GM23338 (cell line): Measurements from ENCODE around the gene MYO15B. TPM values are rescaled to one million over a fixed set of nuclear protein-coding genes. Genes with fewer than 3 reads are reported as not detected.
"Not testable (repeated sequence)": the region's sequence is repeated elsewhere in the genome, so short reads cannot be mapped to it uniquely, and the experiment has no call there.

Experiments
- ATAC-seq: fragments of 200-7000 bp; cut with Tn5 transposase; 3 replicates; pipeline ENCODE4 v1.9.1; 2020
- DNase-seq: peaks from one replicate; pipeline ENCODE4 v3.0.0-alpha.2; 2015; ENCODE audit warnings: low spot score
- H2AFZ ChIP-seq: fragments of 200-600 bp; sonication (generic); 2 replicates; pipeline ENCODE4 v1.8.0; 2016; ENCODE audit warnings: antibody characterized with exemption, mild to moderate bottlenecking, moderate library complexity
- H3F3A ChIP-seq: fragments of 200-600 bp; sonication (generic); replicated peaks from 2 replicates; pipeline ENCODE4 v1.8.0; 2017; ENCODE audit warnings: antibody characterized with exemption, mixed run types, low read depth
- H3K27ac ChIP-seq: fragments of 200-600 bp; sonication (generic); 2 replicates; pipeline ENCODE4 v1.6.1; 2016; ENCODE audit warnings: low read depth
- H3K27me3 ChIP-seq: fragments of 200-600 bp; sonication (generic); 2 replicates; pipeline ENCODE4 v1.8.0; 2016; ENCODE audit warnings: mild to moderate bottlenecking, mixed run types, moderate library complexity; ENCODE audit not compliant: insufficient read depth
- H3K36me3 ChIP-seq: fragments of 200-600 bp; sonication (generic); 2 replicates; pipeline ENCODE4 v1.8.0; 2016; ENCODE audit warnings: mild to moderate bottlenecking; ENCODE audit not compliant: insufficient read depth
- H3K4me1 ChIP-seq: fragments of 200-600 bp; sonication (generic); 2 replicates; pipeline ENCODE4 v1.8.0; 2016; ENCODE audit warnings: mild to moderate bottlenecking, moderate library complexity; ENCODE audit not compliant: insufficient read depth
- H3K4me2 ChIP-seq: fragments of 200-600 bp; sonication (generic); 2 replicates; pipeline ENCODE4 v1.7.1; 2017; ENCODE audit warnings: mixed run types
- H3K4me3 ChIP-seq: fragments of 200-600 bp; sonication (generic); 2 replicates; pipeline ENCODE4 v1.6.1; 2016; ENCODE audit warnings: mixed run types
- H3K79me2 ChIP-seq: fragments of 200-600 bp; sonication (generic); replicated peaks from 2 replicates; pipeline ENCODE4 v1.8.0; 2017; ENCODE audit warnings: mild to moderate bottlenecking; ENCODE audit not compliant: insufficient read depth
- H3K9me2 ChIP-seq: fragments of 200-600 bp; sonication (generic); 2 replicates; pipeline ENCODE4 v1.8.0; 2017; ENCODE audit not compliant: insufficient read depth
- H4K20me1 ChIP-seq: fragments of 200-600 bp; sonication (generic); replicated peaks from 2 replicates; pipeline ENCODE4 v1.8.0; 2017; ENCODE audit warnings: mild to moderate bottlenecking; ENCODE audit not compliant: insufficient read depth
- H3K27ac Mint-ChIP-seq: 2 replicates; pipeline ENCODE4 v1.8.0; 2020; ENCODE audit warnings: inconsistent platforms, mild to moderate bottlenecking, moderate library complexity, mixed read lengths
- H3K27me3 Mint-ChIP-seq: 3 replicates; pipeline ENCODE4 v1.8.0; 2022; ENCODE audit warnings: low read depth, mild to moderate bottlenecking, moderate library complexity, mixed read lengths, inconsistent platforms; ENCODE audit not compliant: insufficient read depth, poor library complexity
- H3K36me3 Mint-ChIP-seq: 3 replicates; pipeline ENCODE4 v1.8.0; 2021; ENCODE audit warnings: low read depth, mild to moderate bottlenecking, inconsistent platforms, moderate library complexity, mixed read lengths
- H3K4me1 Mint-ChIP-seq: 3 replicates; pipeline ENCODE4 v1.8.0; 2020; ENCODE audit warnings: mild to moderate bottlenecking, inconsistent platforms, mixed read lengths
- H3K4me3 Mint-ChIP-seq: 3 replicates; pipeline ENCODE4 v1.8.0; 2021; ENCODE audit warnings: moderate library complexity, mild to moderate bottlenecking, inconsistent platforms, mixed read lengths
- H3K9me3 Mint-ChIP-seq: 3 replicates; pipeline ENCODE4 v1.8.0; 2020; ENCODE audit warnings: moderate library complexity, mild to moderate bottlenecking, inconsistent platforms, mixed read lengths
- STAT1 ChIP-seq: IDR thresholded peaks from one replicate; pipeline ENCODE4 v1.6.1; 2016; ENCODE audit warnings: antibody characterized with exemption; ENCODE audit not compliant: unreplicated experiment
- ZNF331 ChIP-seq: fragments of 250-450 bp; sonication (Bioruptor Pico); IDR thresholded peaks from 2 replicates; pipeline ENCODE4 v1.5.0; 2020; ENCODE audit warnings: low read depth, mild to moderate bottlenecking, moderate library complexity
- ZNF462 ChIP-seq: fragments of 250-450 bp; sonication (Bioruptor Pico); IDR thresholded peaks from 2 replicates; pipeline ENCODE4 v1.5.0; 2020; ENCODE audit warnings: mild to moderate bottlenecking, moderate library complexity
- polyA plus RNA-seq: library from polyadenylated mRNA; unstranded; fragments of >200 nt; fragmentation: Nextera tagmentation; extraction: Ambion mirVana; gene quantifications from 2 replicates; pipeline ENCODE4 v1.2.1, GENCODE V29; 2016
- total RNA-seq: library from RNA; depleted of rRNA; stranded (reverse); fragments of >200 nt; shearing (Covaris generic); gene quantifications from 2 replicates; pipeline ENCODE4 v1.2.3, GENCODE V29; 2014

Gene MYO15B
- total and polyA plus RNA-seq, 2 experiments from 2014 or later = 6.6 to 12.4 TPM

GRCh38 chr17:75576661-75577060, 10.9 kb upstream of the MYO15B start (continued):
- TF ChIP-seq ZNF462 (no peak), STAT1 (no peak), ZNF331 (CRISPR knock-in tag) (no peak)

GRCh38 chr17:75581121-75581725, 6.4 kb upstream of the MYO15B start:
- H2AFZ ChIP-seq = peak overlapping the region; percentile 38
- H3K9me2 ChIP-seq, ATAC-seq, H3K27ac Mint-ChIP-seq, H3F3A ChIP-seq, H3K79me2 ChIP-seq, H4K20me1 ChIP-seq, H3K36me3 ChIP-seq, H3K4me1 ChIP-seq, H3K4me1 Mint-ChIP-seq, H3K4me2 ChIP-seq, H3K27me3 ChIP-seq, H3K27me3 Mint-ChIP-seq, DNase-seq, H3K27ac ChIP-seq, H3K4me3 Mint-ChIP-seq, H3K4me3 ChIP-seq, H3K36me3 Mint-ChIP-seq: not testable (repeated sequence)
- peaks cover 17% of the 10 kb centered on the region for H3K9me3 Mint-ChIP-seq

GRCh38 chr17:75583197-75583596, 4.4 kb upstream of the MYO15B start:
- H3K4me2 ChIP-seq, H3K4me3 Mint-ChIP-seq, H3K27me3 ChIP-seq, H3K9me2 ChIP-seq, H3K36me3 ChIP-seq, H4K20me1 ChIP-seq, H3K27ac ChIP-seq, H3K4me3 ChIP-seq, H3K36me3 Mint-ChIP-seq, H3K79me2 ChIP-seq, H2AFZ ChIP-seq, H3K4me1 Mint-ChIP-seq, H3K4me1 ChIP-seq, ATAC-seq, H3K27ac Mint-ChIP-seq, DNase-seq, H3F3A ChIP-seq: not testable (repeated sequence)
- Mint-ChIP-seq H3K9me3 (peaks cover 17% of the 10 kb centered on the region), H3K27me3 (peaks cover 18% of the 10 kb centered on the region)
